ENCODE results near the gene PHF23. TPM values are rescaled to one million over a fixed set of nuclear protein-coding genes. Genes with fewer than 3 reads are reported as not detected.

Gene PHF23
- total and polyA plus RNA-seq, 9 of the 15 experiments (the other 6 are each of a cell fraction or from before 2014, with no cell fraction given): 7.4 to 87.5 (median 33.7) TPM

GRCh38 chr17:7219229-7219811, 19.9 kb downstream of the PHF23 start (continued):
- TF ChIP-seq ZNF436 (CRISPR knock-in tag; IDR thresholded peaks at IDR 0.05): 0 out of 2 replicates have a peak, but pooled peaks have one; percentile 5
- TF ChIP-seq, protein P1, sequence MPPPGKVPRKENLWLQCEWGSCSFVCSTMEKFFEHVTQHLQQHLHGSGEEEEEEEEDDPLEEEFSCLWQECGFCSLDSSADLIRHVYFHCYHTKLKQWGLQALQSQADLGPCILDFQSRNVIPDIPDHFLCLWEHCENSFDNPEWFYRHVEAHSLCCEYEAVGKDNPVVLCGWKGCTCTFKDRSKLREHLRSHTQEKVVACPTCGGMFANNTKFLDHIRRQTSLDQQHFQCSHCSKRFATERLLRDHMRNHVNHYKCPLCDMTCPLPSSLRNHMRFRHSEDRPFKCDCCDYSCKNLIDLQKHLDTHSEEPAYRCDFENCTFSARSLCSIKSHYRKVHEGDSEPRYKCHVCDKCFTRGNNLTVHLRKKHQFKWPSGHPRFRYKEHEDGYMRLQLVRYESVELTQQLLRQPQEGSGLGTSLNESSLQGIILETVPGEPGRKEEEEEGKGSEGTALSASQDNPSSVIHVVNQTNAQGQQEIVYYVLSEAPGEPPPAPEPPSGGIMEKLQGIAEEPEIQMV (tag; conservative IDR thresholded peaks at IDR 0.05; ENCODE audit: low read depth): no peak
- no peak for TF ChIP-seq ZNF146 (CRISPR knock-in tag; IDR thresholded peaks at IDR 0.05; ENCODE audit: unreplicated experiment)
- no peak for TF ChIP-seq HMGN3 (IDR thresholded peaks at IDR 0.05; ENCODE audit: borderline replicate concordance, extremely low read depth, insufficient read length, low read depth, low read length)
- no peak for TF ChIP-seq ZNF24 (IDR thresholded peaks at IDR 0.05)
- TF ChIP-seq DDX20 (tag; IDR thresholded peaks at IDR 0.05; ENCODE audit: low read depth): no peak
- peak; percentile 49; the same call in 1 of the 2 replicates for TF ChIP-seq NR2C2 (CRISPR knock-in tag; IDR thresholded peaks at IDR 0.05)
- no peak for TF ChIP-seq NR2C2 (tag; IDR thresholded peaks at IDR 0.05)
- TF ChIP-seq, protein P2, sequence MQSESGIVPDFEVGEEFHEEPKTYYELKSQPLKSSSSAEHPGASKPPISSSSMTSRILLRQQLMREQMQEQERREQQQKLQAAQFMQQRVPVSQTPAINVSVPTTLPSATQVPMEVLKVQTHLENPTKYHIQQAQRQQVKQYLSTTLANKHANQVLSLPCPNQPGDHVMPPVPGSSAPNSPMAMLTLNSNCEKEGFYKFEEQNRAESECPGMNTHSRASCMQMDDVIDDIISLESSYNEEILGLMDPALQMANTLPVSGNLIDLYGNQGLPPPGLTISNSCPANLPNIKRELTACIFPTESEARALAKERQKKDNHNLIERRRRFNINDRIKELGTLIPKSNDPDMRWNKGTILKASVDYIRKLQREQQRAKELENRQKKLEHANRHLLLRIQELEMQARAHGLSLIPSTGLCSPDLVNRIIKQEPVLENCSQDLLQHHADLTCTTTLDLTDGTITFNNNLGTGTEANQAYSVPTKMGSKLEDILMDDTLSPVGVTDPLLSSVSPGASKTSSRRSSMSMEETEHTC (IDR thresholded peaks at IDR 0.05): no peak
- no peak for TF ChIP-seq NKRF (IDR thresholded peaks at IDR 0.05; ENCODE audit: borderline replicate concordance)
- TF ChIP-seq DIDO1 (tag; IDR thresholded peaks at IDR 0.05; ENCODE audit: low read depth): no peak
- TF ChIP-seq ZFX (CRISPR knock-in tag; IDR thresholded peaks at IDR 0.05): peak; percentile 69; the same call in 1 of the 2 replicates
- TF ChIP-seq NR3C1 (CRISPR knock-in tag; IDR thresholded peaks at IDR 0.05): no peak
- TF ChIP-seq ZNF717 (CRISPR knock-in tag; IDR thresholded peaks at IDR 0.05): no peak
- no peak for TF ChIP-seq ZNF778 (CRISPR knock-in tag; IDR thresholded peaks at IDR 0.05)
- TF ChIP-seq VEZF1 (CRISPR knock-in tag; IDR thresholded peaks at IDR 0.05): 0 out of 2 replicates have a peak, but pooled peaks have one; percentile 7

Data from K562 (cell line).